HG03135 (cell line): Measurements from ENCODE around the gene FKBP1A.

Source experiments
- ATAC-seq: cut with Tn5 transposase; IDR thresholded peaks from one replicate; pipeline ENCODE4 v1.9.1; 2021; ENCODE audit warnings: mild to moderate bottlenecking, moderate library complexity; ENCODE audit not compliant: unreplicated experiment

FKBP1A gene

DNA sequence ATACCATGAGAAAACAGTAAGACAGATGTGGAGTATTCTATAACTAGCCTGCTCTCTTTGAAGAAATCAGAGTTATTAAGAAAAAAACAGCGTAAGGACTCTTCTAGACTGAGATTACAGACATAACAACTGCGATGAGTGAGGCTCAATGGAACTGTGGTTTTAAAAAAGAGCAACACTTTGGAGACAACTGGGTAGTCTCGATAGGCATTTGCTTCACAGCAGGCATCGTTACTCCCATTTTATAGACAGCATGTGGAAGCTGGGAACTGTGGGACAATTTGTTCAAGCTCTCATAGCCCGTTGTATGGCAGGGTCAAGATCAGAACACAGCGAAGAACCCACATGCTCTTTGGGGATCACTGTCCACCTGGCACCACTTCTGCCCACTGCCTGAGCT lies 4.6 kb downstream of the FKBP1A start:
- ATAC-seq, result no peak

DNA sequence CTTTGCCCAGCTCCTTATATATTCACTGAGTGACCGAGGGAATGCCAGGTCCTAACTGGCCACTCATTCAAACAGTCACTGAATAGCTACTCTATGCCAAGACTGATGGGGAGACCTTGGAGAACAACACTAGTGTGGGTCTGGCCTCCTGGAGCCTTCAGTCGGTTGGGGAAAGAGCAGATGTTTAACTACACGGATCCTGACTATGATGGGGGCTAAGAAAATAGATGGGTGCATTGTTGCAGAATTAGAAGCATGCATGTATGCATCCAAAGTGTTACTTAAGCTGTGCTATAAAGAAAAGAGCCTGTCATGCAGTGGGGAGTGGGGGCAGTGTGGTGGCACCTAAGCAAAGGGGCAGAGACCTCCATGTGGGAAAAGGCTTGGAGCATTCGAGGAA lies 6.5 kb downstream of the FKBP1A start:
- ATAC-seq, result no peak

DNA sequence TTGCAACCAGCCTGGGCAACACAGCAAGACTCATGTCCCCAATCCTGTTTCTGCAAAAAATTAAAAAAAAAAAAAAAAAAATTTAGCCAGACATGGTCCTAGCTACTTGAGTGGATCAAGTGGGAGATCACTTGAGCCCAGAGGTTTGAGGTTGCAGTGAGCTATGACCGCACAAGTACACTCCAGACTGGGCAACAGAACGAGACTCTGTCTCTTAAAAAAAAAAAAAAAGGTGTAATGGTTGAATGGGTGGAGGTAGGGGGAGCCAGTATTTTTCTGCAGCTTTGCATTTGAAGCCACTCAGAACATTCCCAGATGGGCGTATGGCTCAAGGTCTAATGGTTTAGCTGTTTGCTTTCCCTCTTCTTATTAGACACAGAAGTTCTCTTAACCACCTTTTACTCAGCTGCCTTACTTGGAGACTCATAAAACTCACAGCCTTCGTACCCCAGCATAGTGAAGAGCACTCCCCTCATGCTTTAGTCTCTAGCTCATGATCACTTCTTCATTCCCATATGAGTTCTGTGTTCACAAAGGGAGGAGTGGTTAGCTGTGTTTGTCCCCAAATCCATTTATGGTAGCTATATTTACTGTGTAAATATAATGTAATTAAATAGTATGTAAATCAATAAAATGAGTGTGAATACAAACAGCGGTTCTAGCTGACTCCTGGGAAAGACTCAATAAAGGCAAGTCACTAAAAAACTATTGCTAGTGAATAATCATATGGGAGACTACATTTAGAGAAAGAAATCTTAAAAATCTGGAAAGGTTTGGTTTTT lies 9.0 kb downstream of the FKBP1A start:
- no peak for ATAC-seq

DNA sequence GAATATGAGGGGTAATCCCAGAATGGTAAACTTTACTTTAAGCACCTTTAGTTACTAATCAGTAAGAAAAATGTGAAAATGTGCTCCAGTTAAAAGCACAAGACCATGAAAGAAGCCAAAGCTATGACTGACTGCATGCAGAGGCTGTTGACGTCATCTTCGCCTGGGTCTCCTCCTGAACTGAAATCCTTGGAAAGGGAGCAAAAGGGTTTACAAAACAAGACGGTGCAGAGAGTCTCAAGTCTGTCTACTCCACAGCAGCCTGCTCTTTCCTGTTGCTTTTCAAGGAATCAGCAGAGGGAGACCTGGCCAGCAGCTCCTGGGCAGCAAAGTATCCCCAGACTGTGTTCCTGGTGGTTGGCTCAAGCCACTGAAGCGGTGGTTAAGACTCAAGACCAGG lies 10.2 kb downstream of the FKBP1A start:
- ATAC-seq, result no peak

DNA sequence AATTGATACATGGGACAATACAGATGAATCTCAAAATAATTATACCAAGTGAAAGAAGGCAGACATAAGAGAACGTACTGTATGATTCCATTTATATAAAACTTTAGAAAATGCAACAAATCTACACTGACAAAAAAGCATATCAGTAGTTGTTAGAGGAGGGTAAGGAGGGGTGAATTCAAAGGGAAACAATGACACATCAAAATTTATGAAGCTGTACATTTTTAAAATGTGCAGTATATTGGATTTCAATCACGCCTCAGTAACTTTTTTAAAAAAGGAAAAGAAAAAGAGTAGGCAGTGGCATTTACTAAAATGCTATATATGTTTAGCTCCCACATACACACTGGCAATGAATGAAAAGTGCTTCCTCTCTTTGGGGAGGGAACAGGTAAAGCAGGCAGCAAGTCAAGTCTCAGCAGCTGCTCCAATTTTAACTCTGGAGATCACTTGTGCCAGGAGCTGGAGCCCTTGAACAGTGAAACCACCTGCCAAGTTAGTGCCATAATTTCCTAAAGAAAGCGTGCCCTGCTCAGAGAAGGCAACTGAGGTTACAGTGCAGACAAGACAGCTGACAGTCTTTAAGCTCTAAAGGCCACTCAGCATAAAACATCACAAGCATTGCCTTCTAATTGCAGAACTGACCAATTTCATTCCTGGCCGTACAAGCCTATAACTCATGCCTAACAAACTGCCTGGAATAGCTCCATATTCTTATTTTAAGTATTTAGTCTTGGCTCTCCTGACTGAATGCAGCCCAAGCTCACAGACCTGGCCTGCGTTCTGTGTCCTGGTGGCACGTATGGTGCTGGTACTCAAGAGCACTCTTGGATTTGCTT lies 10.9 kb downstream of the FKBP1A start:
- no peak for ATAC-seq

DNA sequence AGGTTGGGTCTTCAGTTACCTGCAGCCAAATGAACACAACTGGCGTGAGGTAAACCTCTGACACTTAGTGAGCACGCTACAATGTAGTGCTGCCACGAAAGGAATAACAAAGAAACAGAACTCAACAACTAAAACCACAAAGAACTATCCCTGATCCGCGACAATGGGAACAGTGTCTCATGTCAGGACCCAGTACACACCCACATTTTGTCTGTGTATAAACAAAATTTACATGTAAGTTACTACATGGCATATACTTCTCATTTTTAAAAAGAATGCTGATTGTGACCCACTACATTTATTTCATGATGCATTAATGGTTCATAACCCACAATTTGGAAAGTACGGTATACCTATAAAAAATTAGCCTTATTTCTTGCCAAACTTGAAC lies 14.1 kb downstream of the FKBP1A start:
- no peak for ATAC-seq

DNA sequence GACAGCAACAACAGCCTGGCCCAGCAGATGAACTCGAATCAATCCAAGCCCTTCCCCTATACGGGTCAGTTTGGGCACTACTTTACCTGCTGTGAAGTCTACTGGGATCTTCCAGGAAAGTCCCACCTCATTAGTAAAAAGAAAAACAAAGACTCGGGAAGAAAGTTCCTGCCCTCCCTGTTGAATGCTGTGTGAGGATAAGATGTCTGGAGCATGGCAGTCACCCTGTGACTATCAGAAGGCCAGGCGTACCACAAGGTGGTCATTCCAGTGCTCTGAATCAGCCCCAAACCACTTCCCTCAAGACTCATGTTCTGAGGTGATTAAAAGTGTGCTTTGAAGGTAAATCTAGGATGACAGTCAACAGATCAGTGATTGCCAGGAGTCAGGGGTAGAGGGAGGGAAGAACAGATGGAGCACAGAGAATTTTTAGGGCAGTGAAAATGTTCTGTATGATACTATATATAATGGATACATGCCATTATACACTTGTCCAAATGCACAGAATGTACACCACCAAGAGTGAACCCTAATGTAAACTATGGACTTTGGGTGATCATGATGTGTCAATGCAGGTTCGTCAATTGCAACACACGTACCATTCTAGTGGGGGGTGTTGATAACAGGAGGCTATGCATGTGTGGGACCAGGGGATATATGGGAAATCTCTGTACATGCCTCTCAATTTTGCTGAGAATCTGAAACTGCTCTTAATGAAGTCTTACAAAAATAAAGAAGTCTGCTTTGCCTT lies 14.7 kb downstream of the FKBP1A start:
- no peak for ATAC-seq

DNA sequence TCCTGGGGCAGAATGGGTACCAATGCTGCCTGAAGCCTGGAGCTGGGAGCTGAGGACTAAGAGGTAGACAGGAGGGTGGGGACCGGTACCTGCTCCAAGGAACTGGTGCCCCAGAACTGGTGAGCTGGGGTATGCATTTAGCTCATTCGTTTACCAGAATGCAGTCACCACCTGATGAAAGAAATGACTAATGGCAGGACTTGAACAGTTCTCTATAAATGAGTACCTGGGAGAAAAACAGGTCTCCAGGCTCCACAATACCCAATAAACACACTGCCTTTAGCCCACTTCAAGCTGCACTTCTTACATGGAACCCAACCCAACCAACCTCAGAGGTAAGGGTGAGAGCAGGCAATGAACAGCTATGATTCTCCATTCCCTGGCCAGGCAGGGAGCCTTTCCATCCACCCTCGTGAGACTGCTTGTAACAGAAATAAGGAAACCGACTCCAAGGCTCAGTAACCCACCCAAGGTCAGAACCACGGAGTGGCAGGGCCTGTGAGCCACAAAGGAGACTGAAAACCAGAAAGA lies 15.4 kb downstream of the FKBP1A start:
- no peak for ATAC-seq

DNA sequence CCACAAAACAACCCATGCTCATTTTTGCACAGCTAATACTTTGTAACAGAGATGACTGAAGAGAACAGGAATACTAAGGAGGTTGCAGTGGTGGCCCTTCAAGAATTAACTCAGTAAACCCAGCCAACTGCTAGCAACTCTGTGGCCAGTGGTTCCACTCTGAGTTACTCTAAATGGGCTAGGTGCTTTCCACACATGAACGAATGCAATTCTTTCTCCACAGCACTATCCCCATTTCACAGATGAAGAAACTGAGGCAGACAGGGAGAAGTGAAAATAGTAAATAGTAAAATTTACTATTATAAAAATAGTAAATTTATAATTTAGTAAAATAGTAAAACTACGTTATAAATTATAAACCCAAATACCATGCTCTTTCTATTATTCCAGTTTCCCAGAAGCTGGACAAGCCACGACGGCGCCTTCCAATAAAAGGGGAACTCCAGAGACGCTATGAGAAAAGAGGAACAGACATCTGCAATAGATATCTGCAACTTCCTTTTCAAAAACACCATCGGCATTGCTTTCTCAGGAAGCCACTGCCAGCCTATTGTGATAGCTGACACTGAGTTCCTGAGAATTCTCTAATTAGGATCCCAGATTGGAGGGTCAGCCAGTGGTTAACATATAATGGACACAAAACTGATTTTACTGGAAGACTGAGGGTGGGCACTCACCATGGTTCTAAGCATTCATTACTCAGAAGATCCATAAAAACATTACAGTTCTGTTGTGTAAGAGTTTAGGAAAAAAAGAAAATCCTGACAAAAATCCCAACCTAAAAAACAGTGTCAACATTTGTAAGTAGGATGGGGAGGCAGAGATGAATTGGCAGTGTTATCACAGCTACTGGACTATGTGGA lies 16.2 kb downstream of the FKBP1A start:
- ATAC-seq, result no peak

DNA sequence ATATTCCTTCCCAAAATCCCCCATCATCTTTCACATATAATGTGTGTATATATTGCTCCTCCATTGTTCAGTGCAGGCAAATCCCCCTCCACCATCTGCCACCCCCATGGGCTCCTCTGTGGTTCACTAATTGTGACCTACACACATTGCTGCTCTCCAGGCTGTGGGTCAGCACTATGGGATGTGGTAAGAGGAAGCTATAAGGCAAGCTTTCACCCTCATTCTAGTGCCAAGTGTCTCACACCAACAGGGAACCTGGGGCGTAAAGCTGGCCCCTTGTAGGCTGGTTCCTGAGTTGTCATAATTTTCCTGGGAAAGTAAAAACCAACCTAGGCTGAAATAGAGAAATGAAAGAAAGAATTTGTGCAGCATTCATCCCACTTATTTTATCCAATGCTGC lies 16.8 kb downstream of the FKBP1A start:
- no peak for ATAC-seq

DNA sequence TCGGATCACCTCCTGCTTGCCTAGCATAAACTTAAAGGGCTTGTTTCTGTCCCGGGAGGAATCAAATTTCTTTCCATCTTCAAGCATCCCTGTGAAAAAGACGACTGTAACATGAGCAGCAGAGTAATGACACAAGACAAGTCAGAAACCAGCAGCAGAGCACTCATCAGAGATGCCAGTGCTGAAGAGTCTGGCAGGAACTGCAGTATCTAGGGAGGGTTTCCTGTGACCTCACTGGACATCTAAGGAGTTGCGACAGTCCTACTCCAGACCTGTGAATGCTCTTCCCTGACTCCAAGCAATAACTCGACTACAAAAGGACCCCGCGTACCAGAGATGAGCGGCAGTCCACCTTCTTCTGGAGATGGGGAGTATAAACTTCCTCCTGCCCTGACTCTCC lies 17.3 kb downstream of the FKBP1A start:
- no peak for ATAC-seq

DNA sequence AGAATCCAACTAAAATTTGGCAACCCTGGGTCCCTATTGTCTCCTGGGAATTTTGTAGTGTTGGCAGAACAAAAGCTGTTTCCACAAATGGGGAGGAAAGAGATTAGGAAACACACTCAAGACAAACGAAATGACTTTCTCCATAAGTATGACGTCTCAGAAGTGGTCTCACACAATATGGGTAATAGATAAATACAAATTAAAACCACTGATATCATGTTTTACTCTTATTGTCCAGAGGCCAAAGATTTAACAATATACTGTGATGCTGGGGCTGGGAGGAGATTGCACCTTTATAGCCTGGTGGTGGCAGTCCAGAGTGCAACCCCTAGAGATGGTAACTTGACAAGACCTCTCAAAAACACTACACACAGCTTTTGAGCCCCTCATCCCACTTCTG lies 18.6 kb downstream of the FKBP1A start:
- no peak for ATAC-seq

DNA sequence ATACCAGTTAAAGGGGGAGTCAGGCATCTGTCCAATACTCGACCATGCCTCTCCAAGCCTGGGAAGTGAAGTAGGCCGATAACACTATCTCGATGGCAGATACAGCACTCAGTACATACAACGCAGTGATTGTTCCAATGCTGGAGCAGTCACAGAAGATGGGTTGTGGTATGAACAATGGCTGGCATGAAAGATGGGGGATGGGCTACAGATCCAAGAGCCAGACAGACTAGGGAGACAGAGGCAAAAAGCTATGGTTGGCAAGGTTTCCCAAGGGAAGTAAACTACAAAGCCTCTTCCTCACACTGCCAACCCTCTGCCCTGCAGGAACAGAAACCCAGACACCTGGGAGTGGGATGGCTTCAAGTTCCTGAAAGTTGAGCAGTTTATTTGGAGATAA lies 19.2 kb downstream of the FKBP1A start:
- no peak for ATAC-seq

DNA sequence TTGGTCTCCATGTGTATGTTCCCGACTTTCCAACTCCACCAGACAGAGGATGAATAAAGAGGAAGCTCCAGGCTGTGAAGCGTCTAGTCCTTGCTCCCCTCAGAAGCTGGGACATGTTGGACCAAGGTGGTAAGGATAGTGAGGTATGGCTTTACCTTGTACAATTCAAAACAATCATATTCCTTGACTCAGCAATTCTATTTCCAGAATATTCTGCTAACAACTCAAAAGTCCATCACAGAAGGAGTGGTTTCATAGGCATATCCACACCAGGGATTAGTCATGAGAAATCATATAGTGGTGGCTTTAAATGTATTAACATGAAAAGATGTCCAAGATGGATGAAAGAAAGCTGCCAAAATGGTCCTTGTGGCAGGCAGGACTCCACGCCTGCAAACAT lies 19.8 kb downstream of the FKBP1A start:
- no peak for ATAC-seq

DNA sequence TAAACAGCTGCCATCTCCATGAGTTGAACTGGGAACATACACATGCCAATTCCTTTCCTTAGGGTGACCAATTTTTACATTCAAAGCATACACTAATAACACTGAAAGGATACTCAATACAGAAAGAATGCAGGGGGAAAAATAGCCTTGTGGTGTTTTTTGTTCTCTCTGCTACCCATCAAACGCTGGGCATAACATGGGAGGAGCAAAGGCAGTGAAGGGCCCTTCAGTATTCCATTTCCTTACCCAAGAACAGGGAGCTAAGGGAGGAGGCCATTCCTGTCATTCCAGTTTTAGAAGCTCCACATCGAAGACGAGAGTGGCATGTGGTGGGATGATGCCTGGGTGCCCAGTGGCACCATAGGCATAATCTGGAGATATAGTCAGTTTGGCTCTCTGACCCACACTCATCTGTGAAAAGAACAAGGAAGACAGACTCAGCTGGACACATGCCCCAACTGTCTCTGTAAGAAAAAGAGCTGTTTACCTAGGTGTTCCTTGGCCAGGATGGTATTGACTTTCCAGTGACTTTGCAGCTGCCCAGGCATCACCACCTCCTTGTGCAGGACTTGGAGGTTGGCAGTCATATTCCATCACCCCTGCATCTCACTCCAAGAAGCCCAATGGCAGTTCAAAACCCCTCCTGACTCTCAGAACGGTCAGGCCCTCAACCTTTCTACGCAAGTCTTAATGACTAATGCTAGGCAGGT lies 20.9 kb downstream of the FKBP1A start:
- no peak for ATAC-seq

DNA sequence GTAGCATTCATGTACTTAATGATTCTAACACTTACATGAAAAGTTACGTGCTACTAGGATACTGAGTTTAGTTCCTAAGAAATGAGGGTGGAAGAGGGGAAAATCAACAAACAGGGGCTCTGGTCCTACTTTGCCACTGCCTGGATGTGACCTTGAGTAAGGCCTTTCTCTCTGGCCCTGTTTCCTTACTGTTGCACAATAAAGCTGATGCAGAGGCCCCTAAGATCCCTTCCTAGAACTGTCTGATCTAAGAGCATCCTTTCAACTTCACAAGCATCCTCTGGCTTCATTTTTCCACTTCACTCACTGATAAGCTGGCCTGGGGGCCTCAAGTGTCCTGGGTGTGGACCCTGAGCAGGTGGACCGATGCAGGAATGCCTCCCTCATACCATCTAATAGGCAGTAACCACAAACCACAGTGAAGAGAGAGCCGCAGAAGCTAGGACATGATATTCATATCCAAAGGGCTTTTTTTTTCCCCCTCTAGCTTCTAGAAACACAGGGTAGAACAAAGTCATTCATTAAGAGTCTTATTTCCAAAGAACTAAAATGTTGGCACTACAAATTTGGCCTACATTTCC lies 21.6 kb downstream of the FKBP1A start:
- no peak for ATAC-seq

DNA sequence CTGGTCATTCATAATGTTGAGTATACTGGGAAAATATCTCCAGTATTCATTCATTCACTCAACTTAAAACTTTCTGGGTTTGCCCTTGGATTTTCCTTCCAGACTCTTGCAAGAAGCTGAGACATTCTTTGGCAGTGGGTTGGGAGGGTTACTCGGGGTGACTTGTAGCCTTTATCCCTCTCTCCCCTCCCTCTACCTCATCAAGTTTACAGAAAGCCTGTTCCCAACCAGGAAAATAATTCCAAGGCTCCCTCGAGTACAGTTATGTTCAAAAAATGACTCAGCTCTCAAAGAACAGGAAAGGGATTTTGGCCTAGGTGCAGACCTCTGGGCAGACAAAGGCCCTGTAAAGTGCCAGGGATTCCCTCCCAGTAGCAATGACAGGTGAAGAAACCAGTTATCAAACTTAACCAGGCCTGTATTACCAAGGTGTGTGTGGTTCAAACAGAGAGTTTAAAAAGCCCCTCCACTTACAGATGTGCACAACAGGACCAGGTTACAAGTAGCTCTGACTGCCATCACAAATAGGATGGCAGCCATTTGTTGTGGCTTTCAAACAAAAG lies 22.2 kb downstream of the FKBP1A start:
- no peak for ATAC-seq

DNA sequence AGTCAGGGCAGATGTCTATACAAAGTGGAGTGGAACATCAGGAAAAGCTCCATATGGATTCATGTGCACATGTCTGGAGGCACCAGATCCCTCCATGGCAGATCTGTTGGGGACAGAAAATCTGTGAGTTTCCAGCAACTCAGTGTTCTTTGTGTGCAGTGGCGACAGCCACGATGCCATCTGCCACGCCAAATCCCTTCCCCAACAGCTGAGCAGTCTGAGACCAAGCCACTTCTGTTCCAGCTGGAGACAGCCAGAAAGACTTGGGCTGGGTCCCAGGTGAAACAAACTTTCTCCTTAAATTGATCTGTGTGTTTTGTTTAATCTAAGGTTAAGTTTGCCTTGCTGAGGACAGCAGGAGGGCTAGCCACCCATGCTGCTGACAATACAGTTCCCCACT lies 22.9 kb downstream of the FKBP1A start:
- no peak for ATAC-seq
